Pancreas (tissue), 10 donors: ENCODE measurements around the gene AIG1. TPM values are rescaled to one million over a fixed set of nuclear protein-coding genes. Genes with fewer than 3 reads are reported as not detected.
"Not testable (repeated sequence)": the region's sequence is repeated elsewhere in the genome, so short reads cannot be mapped to it uniquely, and the experiment has no call there.

Experiments
- ATAC-seq, 4 donors: fragments of 200-7000 bp; cut with Tn5 transposase; one replicate each; pipeline versions ENCODE4 v1.8.0 to v1.9.1; 2020; ENCODE audit warnings: mild to moderate bottlenecking in 4 of 4, moderate library complexity in 4 of 4
- DNase-seq, 6 donors: peaks; one replicate each; pipeline ENCODE4 v3.0.0-alpha.2; 2020
- FAIRE-seq: peaks from 2 replicates; lab custom pipeline; 2012; peaks lifted over from hg19 to GRCh38; lab: Jason Lieb, UNC
- H3K27ac ChIP-seq, 4 donors: fragments of 200-600 bp; sonication (generic); 1 replicate in 3 of 4; 2 replicates in 1 of 4; pipeline versions ENCODE4 v1.5.0 to v1.8.0; 2020
- H3K27me3 ChIP-seq, 4 donors: fragments of 200-600 bp; one replicate each; pipeline ENCODE4 v1.8.0; 2021
- H3K36me3 ChIP-seq, 3 donors: fragments of 200-600 bp; sonication (generic) in 1 of 3; one replicate each; pipeline versions ENCODE4 v1.5.0 to v1.8.0; 2020 to 2021
- H3K4me1 ChIP-seq, 3 donors: fragments of 200-600 bp; one replicate each; pipeline ENCODE4 v1.8.0; 2021
- H3K4me3 ChIP-seq, 4 donors: fragments of 200-600 bp; sonication (generic) in 2 of 4; one replicate each; pipeline versions ENCODE4 v1.5.0 to v1.8.0; 2020 to 2021
- H3K9me3 ChIP-seq, 4 donors: fragments of 200-600 bp; one replicate each; pipeline ENCODE4 v1.8.0; 2021
- WGBS, 2 donors: extraction: QIAGEN DNeasy Blood & Tissue Kit; methylation state at CpG; one replicate each; pipeline ENCODE4 v1.1.7; 2013; 5-methylcytosine and 5-hydroxymethylcytosine counted together
- intact Hi-C, 3 donors: fragments of 100-400 bp; cut with DNase I; formaldehyde crosslinking; loops; one replicate each; pipeline versions ENCODE4 v1.11.1 to v1.14.2; 2022
- polyA plus RNA-seq, 2 donors: library from polyadenylated mRNA; stranded (reverse); fragments of 200-250 nt; gene quantifications; one replicate each; pipeline ENCODE4 v1.2.3, GENCODE V29; 2013
- total RNA-seq, 6 donors: library from RNA; stranded (reverse); fragmentation: NEBNext Ultra II Directional in 4 of 6; extraction: Animal tissue kit (Norgen Biotek cat#: 25700) in 4 of 6; gene quantifications; one replicate each; pipeline versions ENCODE4 v1.2.1 to v1.2.4, GENCODE V29; 2021 to 2023
- TF ChIP-seq, protein P1 (sequence below), 4 donors: fragments of 200-600 bp; sonication (generic) in 3 of 4; IDR thresholded peaks; one replicate each; pipeline versions ENCODE4 v1.5.0 to v1.8.0; 2021; ENCODE audit warnings: antibody characterized with exemption in 4 of 4
- donor health status: healthy with polysubstance abuse.
- donor health status: DM: no; HTN: no; CAD: no; lungs with moderate emphysema.
- donor health status: DM: no; HTN: no; CAD: no.
- donor health status: control.
- donor health status: control.
- donor health status: Bipolar disorder and iron deficiency.
- donor health status: DM: yes; HTN: yes; CAD: no.
- donor health status: DM: no; HTN: no; CAD: no.
- donor health status: DM: no; HTN: no; CAD: no.
- donor health status: DM: yes; HTN: yes; CAD: no.

Gene AIG1
- total and polyA plus RNA-seq, 8 donors = 8.7 to 28.9 (median 14.9) TPM

DNA sequence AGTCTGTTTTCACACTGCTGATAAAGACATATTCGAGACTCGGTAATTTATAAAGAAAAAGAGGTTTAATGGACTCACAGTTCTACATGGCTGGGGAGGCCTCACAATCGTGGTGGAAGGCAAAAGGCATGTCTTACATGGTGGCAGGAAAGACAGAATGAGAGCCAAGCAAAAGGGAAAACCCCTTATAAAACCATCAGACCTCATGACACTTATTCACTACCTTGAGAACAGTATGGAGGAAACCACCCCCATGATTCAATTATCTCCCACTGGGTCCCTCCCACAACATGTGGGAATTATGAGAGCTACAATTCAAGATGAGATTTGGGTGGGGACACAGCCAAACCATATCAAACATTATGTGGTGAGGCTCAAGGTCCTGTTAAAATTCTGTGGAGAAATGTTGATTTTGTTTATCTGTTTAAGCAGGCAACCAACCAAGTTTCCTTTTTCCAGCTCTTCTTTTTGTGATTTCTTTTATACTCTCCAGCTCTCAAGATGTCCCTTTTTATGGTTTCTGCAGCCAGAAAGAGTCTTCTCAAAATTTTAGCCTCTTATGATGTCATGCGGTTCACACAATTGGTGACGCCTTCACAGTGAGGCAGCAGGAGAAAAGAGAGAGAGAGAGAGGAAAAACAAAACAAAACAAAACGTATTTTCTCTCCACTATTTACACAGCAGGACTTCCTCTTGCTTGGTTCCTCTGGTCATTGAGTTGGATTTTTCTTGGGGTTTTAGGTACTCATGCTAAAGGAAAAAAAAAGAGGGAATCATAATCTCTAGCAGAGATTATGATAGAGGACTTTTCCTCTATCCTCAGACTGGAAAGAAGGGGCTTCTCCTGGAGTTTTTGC, 18.0 kb downstream of the AIG1 start:
- FAIRE-seq (no peak), DNase-seq (no peak), ATAC-seq (no peak)
- intact Hi-C loops = no loop called here
- H3K9me3 ChIP-seq = no peaks in the 10 kb centered on the region
- no peak overlapping the region for H3K4me3 ChIP-seq
- H3K27ac ChIP-seq = no peak overlapping the region
- no peaks in the 10 kb centered on the region for H3K36me3 ChIP-seq
- H3K4me1 ChIP-seq = no peaks in the 10 kb centered on the region
- TF ChIP-seq, protein P1, sequence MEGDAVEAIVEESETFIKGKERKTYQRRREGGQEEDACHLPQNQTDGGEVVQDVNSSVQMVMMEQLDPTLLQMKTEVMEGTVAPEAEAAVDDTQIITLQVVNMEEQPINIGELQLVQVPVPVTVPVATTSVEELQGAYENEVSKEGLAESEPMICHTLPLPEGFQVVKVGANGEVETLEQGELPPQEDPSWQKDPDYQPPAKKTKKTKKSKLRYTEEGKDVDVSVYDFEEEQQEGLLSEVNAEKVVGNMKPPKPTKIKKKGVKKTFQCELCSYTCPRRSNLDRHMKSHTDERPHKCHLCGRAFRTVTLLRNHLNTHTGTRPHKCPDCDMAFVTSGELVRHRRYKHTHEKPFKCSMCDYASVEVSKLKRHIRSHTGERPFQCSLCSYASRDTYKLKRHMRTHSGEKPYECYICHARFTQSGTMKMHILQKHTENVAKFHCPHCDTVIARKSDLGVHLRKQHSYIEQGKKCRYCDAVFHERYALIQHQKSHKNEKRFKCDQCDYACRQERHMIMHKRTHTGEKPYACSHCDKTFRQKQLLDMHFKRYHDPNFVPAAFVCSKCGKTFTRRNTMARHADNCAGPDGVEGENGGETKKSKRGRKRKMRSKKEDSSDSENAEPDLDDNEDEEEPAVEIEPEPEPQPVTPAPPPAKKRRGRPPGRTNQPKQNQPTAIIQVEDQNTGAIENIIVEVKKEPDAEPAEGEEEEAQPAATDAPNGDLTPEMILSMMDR (IDR thresholded peaks at IDR 0.05) = no peak
- WGBS, 2 donors = 82 to 85% methylated on average over 6 of the region's 6 CpGs
- no peaks in the 10 kb centered on the region for H3K27me3 ChIP-seq

DNA sequence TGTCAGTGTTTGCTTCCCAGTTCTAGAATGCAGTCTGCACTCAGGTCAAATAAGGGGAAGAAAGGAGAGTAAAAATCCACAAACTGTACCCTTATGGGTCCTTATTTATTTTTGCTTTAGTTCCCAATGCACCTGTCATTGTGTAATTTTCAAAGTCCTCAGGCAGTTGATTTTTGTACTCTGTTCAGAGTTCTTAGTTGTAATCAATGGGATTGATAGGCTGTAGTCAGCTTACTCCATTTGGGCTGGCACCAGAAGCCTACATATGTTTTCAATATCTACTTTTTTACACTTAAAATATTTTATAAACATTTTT, 18.6 kb downstream of the AIG1 start:
- Histone ChIP-seq H3K4me3 (no peak overlapping the region), H3K27me3 (no peaks in the 10 kb centered on the region), H3K36me3 (no peaks in the 10 kb centered on the region), H3K27ac (no peak overlapping the region), H3K9me3 (no peaks in the 10 kb centered on the region), H3K4me1 (no peaks in the 10 kb centered on the region)
- FAIRE-seq (no peak), ATAC-seq (no peak), DNase-seq (no peak)
- TF ChIP-seq, protein P1 (IDR thresholded peaks at IDR 0.05) = no peak
- intact Hi-C loops = no loop called here

DNA sequence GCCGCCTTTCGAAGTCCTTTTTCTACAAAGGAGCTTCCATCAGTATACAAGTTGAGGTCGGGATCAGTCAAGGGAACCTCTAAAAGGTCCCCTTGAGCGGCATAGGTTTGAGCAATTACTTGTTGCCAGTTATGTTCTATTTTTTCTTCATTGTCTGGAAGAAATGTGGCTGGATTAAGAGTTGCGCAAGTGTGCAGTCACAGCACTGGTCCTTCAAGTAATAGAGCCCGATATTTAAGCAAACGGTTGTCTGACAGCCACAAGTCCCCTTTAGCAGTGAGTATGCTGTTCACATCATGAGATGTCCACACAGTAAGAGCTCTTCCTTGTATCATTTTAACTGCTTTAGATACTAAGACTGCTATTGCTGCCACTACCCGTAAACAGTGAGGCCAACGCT, 21.6 kb downstream of the AIG1 start:
- H3K27ac ChIP-seq, intact Hi-C loops, H3K27me3 ChIP-seq, H3K36me3 ChIP-seq, H3K4me1 ChIP-seq, ATAC-seq, FAIRE-seq, DNase-seq, H3K9me3 ChIP-seq, H3K4me3 ChIP-seq: not testable (repeated sequence)
- 96 to 99% methylated on average over 9 of the region's 9 CpGs for WGBS, 2 donors

DNA sequence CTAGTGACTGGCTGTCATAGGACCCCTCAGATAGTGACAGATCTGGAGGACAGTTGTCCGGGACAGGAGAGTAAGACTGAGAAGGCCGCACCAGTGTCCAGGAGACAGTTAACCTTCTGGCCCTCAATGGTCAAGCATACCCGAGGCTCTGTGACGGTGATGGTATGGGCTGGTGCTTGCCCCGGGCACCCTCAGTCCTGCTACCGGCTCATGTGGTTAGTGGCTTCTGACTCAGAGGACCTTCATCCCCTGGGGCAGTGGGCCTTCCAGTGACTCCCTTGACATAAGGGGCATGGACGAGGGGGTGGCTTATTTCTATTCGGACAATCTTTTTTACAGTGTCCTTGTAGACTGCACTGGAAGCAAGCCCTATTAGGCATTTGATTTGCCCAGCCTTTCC, 23.3 kb downstream of the AIG1 start:
- H3K4me3 ChIP-seq, H3K4me1 ChIP-seq, intact Hi-C loops, ATAC-seq, FAIRE-seq, H3K9me3 ChIP-seq, H3K36me3 ChIP-seq, H3K27ac ChIP-seq, DNase-seq, H3K27me3 ChIP-seq: not testable (repeated sequence)
- 86 to 92% methylated on average over 8 of the region's 8 CpGs for WGBS, 2 donors

DNA sequence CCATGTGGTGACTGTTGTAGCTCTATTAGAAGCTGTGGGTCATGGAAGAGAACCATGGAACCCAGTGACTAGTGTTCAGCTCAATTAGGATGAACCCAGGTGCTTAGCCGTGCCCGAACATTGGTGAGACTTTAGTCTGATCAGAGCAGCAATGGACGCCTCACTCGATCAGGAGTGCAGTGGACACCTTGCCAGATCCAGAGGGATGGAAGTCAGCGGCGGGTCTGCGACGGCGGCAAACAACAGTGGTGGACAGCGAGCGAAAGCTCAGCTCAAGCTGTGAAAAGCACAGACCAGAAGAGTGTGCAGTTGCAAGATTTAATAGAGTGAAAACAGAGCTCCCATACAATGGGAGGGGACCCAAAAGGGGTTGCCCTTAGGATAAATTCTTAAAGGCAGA, 26.6 kb downstream of the AIG1 start:
- WGBS, 2 donors = 96 to 98% methylated on average over 8 to 11 of the region's 11 CpGs
- peak in 1 of 6 donors; percentile 24 for DNase-seq

DNA sequence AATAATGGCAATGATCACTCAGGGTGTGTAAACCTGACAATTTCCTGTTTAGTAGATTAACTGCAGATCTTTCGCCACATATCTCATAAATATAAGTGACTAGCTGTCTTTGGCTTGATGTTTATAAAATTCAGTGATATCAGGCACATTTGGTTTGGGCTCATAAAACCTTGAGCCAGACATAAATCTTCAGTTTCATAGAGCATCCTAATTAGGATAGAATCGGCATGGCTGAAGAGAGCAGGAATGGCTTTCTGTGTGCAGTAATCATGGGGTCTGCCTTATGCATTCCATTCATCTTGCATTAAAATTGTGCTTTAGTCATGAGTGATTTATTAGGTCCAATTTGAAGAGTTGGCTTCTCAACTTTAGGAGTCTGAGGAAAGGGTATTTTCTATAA, 27.2 kb downstream of the AIG1 start:
- DNase-seq (no peak), ATAC-seq (no peak), FAIRE-seq (no peak)
- no peaks in the 10 kb centered on the region for H3K9me3 ChIP-seq
- intact Hi-C loops = no loop called here
- no peak overlapping the region for H3K4me3 ChIP-seq
- 98 to 100% methylated on average over 2 of the region's 2 CpGs for WGBS, 2 donors
- no peaks in the 10 kb centered on the region for H3K36me3 ChIP-seq
- H3K27ac ChIP-seq = no peak overlapping the region
- TF ChIP-seq, protein P1 (IDR thresholded peaks at IDR 0.05) = no peak
- H3K4me1 ChIP-seq = no peaks in the 10 kb centered on the region
- H3K27me3 ChIP-seq = no peaks in the 10 kb centered on the region

More for the DNA sequence above, 26.6 kb downstream of the AIG1 start:
- ATAC-seq, H3K36me3 ChIP-seq, H3K27me3 ChIP-seq, H3K4me3 ChIP-seq, FAIRE-seq, H3K4me1 ChIP-seq, intact Hi-C loops, H3K9me3 ChIP-seq, H3K27ac ChIP-seq: not testable (repeated sequence)
